GM10248 (cell line): Measurements from ENCODE around the gene TMEM156.

Experiments used
- CTCF ChIA-PET: fragments of 300-600 bp; sonication (Branson Sonifier 250); formaldehyde crosslinking; extraction: SDS; loops from one replicate; lab custom pipeline; 2021; ENCODE audit warnings: antibody characterized with exemption; lab: Yijun Ruan, JAX
- POLR2A ChIA-PET: fragments of 350-650 bp; sonication (Branson Sonifier 250); formaldehyde crosslinking; extraction: SDS; loops from one replicate; lab custom pipeline; 2020; ENCODE audit warnings: antibody characterized with exemption; lab: Yijun Ruan, JAX
- DNase-seq: peaks from one replicate; pipeline ENCODE4 v3.0.0; 2012; ENCODE audit errors: extremely low spot score
- TF ChIP-seq, protein P1 (sequence below): IDR thresholded peaks from 2 replicates; pipeline ENCODE4 v1.5.1; 2012; ENCODE audit warnings: mild to moderate bottlenecking, low read depth; ENCODE audit errors: extremely low read depth, missing control alignments, control extremely low read depth

The TMEM156 gene

DNA sequence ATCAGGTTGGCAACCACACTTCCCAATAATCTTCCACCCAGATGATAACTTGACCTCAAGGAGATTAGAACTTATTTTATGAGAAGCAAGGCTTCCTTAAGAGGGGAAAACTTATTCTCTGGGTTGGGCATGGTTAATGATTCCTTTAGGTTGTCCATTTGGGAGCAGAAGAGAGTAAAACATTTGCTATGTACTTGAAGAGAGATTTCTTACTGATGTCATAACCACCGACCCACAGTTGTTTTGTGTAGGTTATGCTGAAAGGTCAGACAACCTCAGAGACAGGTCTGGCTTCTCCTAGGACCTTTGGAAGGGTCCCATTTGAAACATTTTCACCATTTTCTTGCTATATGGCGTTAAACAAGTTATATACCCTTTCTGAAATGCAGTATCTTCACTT is 108.5 kb downstream of the TMEM156 start:
- no peak for DNase-seq
- ChIA-PET POLR2A (no interaction called here), CTCF (interaction anchor here (0.8 to 1.6 kb wide), 5 partner anchors 10 to 209 kb away, joined by 3 to 6 read pairs (median 3); no protein-coding TSS in a partner anchor)
- TF ChIP-seq, protein P1, sequence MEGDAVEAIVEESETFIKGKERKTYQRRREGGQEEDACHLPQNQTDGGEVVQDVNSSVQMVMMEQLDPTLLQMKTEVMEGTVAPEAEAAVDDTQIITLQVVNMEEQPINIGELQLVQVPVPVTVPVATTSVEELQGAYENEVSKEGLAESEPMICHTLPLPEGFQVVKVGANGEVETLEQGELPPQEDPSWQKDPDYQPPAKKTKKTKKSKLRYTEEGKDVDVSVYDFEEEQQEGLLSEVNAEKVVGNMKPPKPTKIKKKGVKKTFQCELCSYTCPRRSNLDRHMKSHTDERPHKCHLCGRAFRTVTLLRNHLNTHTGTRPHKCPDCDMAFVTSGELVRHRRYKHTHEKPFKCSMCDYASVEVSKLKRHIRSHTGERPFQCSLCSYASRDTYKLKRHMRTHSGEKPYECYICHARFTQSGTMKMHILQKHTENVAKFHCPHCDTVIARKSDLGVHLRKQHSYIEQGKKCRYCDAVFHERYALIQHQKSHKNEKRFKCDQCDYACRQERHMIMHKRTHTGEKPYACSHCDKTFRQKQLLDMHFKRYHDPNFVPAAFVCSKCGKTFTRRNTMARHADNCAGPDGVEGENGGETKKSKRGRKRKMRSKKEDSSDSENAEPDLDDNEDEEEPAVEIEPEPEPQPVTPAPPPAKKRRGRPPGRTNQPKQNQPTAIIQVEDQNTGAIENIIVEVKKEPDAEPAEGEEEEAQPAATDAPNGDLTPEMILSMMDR: no peak

DNA sequence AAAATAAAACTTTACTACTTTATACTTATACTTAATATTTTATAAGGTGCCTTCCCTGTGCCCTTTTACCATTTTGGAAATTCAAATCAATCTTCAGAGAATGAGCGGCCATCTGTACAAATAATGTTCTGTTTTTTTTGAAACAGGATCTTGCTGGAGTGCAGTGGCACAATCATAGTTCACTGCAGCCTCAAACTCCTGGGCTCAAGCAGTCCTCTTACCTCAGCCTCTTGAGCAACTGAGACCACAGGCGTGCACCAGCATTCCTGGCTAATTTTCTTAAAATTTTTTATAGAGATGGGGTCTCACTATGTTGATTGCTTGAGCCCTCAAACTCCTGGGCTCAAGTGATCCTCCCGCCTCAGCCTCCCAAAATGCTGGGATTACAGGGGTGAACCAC is 111.1 kb downstream of the TMEM156 start:
- no peak for DNase-seq
- ChIA-PET CTCF (interaction anchor here (0.9 kb wide), 1 partner anchor 22 kb away, joined by 3 read pairs; no protein-coding TSS in a partner anchor), POLR2A (no interaction called here)
- TF ChIP-seq, protein P1: no peak

DNA sequence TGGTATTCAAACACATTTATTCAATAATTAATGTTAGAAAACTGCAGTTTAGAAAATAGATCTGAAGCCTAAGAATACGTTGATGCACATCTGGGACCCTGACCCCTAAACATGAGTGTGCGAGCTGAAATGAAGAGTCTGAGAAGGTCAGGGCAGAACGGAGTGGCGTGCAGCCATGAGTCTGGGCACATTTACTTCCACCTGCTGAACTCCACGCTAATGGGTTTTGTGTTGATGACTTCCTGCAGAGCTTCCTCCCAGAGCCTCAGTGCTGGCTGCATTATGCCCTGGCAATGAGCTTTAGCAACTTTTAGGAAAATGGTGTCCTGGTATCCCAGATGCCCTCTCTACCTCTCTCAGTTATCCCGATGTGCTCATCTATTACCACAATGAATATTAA is 111.5 kb downstream of the TMEM156 start:
- TF ChIP-seq, protein P1: no peak
- ChIA-PET CTCF (interaction anchor here (0.9 kb wide), 1 partner anchor 22 kb away, joined by 3 read pairs; no protein-coding TSS in a partner anchor), POLR2A (no interaction called here)
- DNase-seq: no peak

DNA sequence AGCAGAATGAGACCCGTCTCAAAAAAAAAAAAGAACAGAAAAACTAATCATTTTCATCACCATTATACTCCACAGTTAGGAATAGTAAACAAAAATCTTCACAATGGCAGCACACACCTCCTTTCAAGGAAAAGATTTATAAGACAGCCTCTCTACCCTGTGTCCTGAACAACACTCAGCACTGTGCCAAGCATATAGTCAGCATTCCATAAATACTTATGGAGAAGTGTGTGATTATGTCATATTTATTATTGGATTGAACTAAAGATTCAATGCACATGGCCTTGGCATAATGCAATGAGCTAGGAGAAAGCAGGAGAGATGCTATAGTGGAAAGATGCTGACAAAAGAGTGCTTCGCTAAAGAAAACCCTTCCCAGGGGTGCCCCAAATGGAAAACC is 112.0 kb downstream of the TMEM156 start:
- TF ChIP-seq, protein P1: no peak
- DNase-seq: no peak
- CTCF ChIA-PET: interaction anchor here (0.9 kb wide), 1 partner anchor 21 kb away, joined by 3 read pairs; no protein-coding TSS in a partner anchor
- POLR2A ChIA-PET: no interaction called here

DNA sequence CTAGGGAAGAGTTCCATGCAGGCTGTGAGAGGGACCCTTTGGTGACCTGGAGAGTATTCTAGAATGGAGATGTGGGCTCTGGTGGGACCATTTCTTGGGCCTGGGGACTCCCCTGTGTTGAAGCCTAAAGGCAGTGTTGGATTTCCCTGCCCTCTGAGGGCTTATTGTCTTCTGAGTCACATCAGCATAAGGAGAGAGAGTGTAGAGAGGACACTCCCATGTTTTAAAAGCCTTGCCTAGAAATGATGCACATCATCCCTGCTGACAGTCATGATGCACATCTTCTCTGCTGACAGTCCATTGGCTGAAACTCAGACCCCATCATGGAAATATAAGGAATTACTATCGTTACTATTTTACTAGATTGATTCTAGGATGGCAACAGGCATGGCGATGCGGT is 112.7 kb downstream of the TMEM156 start:
- CTCF ChIA-PET: interaction anchor here (0.7 to 2.6 kb wide), 2 partner anchors 17 to 39 kb away, joined by 3 to 8 read pairs; no protein-coding TSS in a partner anchor
- POLR2A ChIA-PET: no interaction called here

DNA sequence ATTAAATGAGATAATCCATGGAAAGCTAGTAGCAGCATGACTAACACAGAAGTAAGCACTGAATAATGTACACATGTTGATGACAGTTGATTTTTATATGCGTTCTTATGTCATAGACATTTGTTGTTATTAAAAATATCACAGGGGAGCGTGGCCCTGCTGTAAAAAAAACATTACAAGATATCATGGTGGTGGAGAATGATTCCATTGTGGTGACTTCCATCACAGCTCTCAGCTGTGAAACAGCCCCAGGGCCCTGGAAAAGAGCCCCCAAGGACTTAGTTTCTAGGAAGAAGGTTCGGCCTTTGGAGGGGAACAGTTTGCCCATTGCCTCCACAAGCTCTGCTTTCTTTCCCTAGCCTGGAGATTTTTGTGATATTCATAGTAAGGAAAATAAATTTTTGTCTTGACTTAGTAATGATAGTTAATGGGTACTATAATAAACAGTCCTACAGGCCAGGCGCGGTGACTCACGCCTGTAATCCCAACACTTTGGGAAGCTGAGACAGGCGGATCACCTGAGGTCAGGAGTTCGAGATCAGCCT is 114.7 kb downstream of the TMEM156 start:
- ChIA-PET POLR2A (no interaction called here), CTCF (interaction anchor here (1.0 to 2.6 kb wide), 4 partner anchors 11 to 36 kb away, joined by 3 to 8 read pairs (median 4); no protein-coding TSS in a partner anchor)
- DNase-seq: no peak
- TF ChIP-seq, protein P1: no peak

More for the DNA sequence above, 112.7 kb downstream of the TMEM156 start:
- DNase-seq: no peak
- TF ChIP-seq, protein P1: no peak
